NCI-H128 (cell line): ENCODE data around the gene FAM8A1.
"Not testable (repeated sequence)": the region's sequence is repeated elsewhere in the genome, so short reads cannot be mapped to it uniquely, and the experiment has no call there.

Source experiments
- DNase-seq: peaks from one replicate; lab custom pipeline; 2025; ENCODE audit not compliant: unreplicated experiment; lab: John Stamatoyannopoulos, UW

Gene FAM8A1

GRCh38 chr6:17599877-17600526 is at the start of gene FAM8A1:
Gene FAM8A1, plus strand, starts transcription at chr6:17600302. Its CDS starts 108 bp downstream, at chr6:17600410.
- DNase-seq = peak; percentile 85

GRCh38 chr6:17551383-17551958 is 48.6 kb upstream of the FAM8A1 start:
- DNase-seq = no peak

GRCh38 chr6:17552861-17553260 is 47.2 kb upstream of the FAM8A1 start:
- DNase-seq = no peak

GRCh38 chr6:17556014-17556413 is 44.1 kb upstream of the FAM8A1 start:
- DNase-seq = no peak

- no peak for DNase-seq
Measured at GRCh38 chr6:17562636-17563035, 37.5 kb upstream of the FAM8A1 start.

- DNase-seq = no peak
Measured at GRCh38 chr6:17565399-17565798, 34.7 kb upstream of the FAM8A1 start.

- no peak for DNase-seq
Measured at GRCh38 chr6:17574866-17575560, 25.1 kb upstream of the FAM8A1 start.

- no peak for DNase-seq
Measured at GRCh38 chr6:17577059-17577458, 23.0 kb upstream of the FAM8A1 start.

GRCh38 chr6:17580518-17581048 is 19.5 kb upstream of the FAM8A1 start:
- DNase-seq = no peak

GRCh38 chr6:17581282-17581681 is 18.8 kb upstream of the FAM8A1 start:
- DNase-seq = not testable (repeated sequence)

GRCh38 chr6:17583811-17584210 is 16.3 kb upstream of the FAM8A1 start:
- DNase-seq = no peak

- DNase-seq = peak; percentile 52
Measured at GRCh38 chr6:17584241-17584803, 15.8 kb upstream of the FAM8A1 start.

GRCh38 chr6:17585766-17586490 is 14.2 kb upstream of the FAM8A1 start:
- DNase-seq = no peak

GRCh38 chr6:17586623-17587022 is 13.5 kb upstream of the FAM8A1 start:
- DNase-seq = not testable (repeated sequence)

- no peak for DNase-seq
Measured at GRCh38 chr6:17588011-17588410, 12.1 kb upstream of the FAM8A1 start.

- DNase-seq = no peak
Measured at GRCh38 chr6:17589406-17590096, 10.6 kb upstream of the FAM8A1 start.

GRCh38 chr6:17591287-17591686 is 8.8 kb upstream of the FAM8A1 start:
- DNase-seq = no peak

GRCh38 chr6:17593246-17593645 is 6.9 kb upstream of the FAM8A1 start:
- DNase-seq = no peak

GRCh38 chr6:17596085-17596484 is 4.0 kb upstream of the FAM8A1 start:
- DNase-seq = no peak
